SH-SY5Y (cell line): ENCODE data around the gene CAMK2G.

Source experiments
- GATA2 ChIP-seq: IDR thresholded peaks from 2 replicates; pipeline ENCODE4 v1.6.1; 2011; ENCODE audit warnings: mild to moderate bottlenecking, low read depth, low read length
- GATA3 ChIP-seq: IDR thresholded peaks from 2 replicates; pipeline ENCODE4 v1.6.1; 2011; ENCODE audit warnings: low read depth, mild to moderate bottlenecking, low read length, moderate library complexity

DNA sequence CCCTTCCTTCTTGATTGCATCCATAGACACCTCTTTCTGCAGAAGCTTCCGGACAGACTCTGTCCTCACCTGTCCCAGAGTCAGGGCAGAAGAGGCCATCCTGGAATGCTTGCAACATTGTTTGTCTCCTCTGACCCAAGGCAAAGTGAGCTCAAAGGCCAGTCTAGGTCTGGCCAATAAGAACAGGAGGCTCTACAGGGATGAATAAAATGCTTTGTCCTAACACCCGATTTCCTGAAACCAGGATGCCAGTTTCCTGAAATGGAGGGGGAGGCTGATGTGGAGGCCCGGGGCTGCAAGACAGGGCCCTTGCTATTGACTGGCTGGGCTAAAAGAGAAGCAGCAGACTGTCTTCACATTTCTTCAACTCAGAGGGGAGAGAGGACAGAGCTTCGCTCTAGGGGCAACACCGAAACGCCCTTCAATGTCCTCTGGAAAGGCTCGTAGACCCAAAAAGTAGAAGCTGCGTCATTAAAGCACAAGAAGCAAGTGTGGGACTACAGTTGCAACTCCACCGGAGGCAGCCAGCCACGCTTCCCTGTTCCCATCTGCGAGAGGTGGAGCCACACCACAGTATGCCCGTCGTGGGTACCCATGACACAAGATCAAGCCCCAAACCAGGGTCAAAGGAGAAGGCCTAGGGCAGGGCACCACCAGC is 33.8 kb downstream of the CAMK2G start:
- TF ChIP-seq GATA2 (no peak), GATA3 (no peak)
